Measurements from ENCODE around the gene B3GNT4.
A peak's percentile ranks its signal among the peaks of the same experiment; 100 is the strongest.
"Not testable (repeated sequence)": the region's sequence is repeated elsewhere in the genome, so short reads cannot be mapped to it uniquely, and the experiment has no call there.

The B3GNT4 gene

GRCh38 chr12:122225683-122226365 lies 22.3 kb downstream of the B3GNT4 start, which contains the start of gene DIABLO:
TSS of gene DIABLO (minus strand) at chr12:122226052. CDS start at chr12:122226014, 38 bp downstream.
- peak; percentile 100 for DNase-seq

GRCh38 chr12:122226366-122227125 lies 23.0 kb downstream of the B3GNT4 start:
- peak; percentile 69 for DNase-seq

- peak; percentile 57 for DNase-seq
Observed at GRCh38 chr12:122227341-122227740, 23.8 kb downstream of the B3GNT4 start.

- DNase-seq: no peak
Observed at GRCh38 chr12:122228092-122228491, 24.6 kb downstream of the B3GNT4 start.

GRCh38 chr12:122230798-122231197 lies 27.3 kb downstream of the B3GNT4 start:
- peak; percentile 13 for DNase-seq

GRCh38 chr12:122232691-122233090 lies 29.2 kb downstream of the B3GNT4 start:
- no peak for DNase-seq

- DNase-seq: no peak
Observed at GRCh38 chr12:122235741-122236140, 32.2 kb downstream of the B3GNT4 start.

GRCh38 chr12:122238861-122239260 lies 35.4 kb downstream of the B3GNT4 start:
- DNase-seq: no peak

GRCh38 chr12:122243965-122244364 lies 40.5 kb downstream of the B3GNT4 start:
- DNase-seq: no peak

- DNase-seq: no peak
Observed at GRCh38 chr12:122244565-122245371, 41.3 kb downstream of the B3GNT4 start.

GRCh38 chr12:122245553-122245952 lies 42.0 kb downstream of the B3GNT4 start:
- no peak for DNase-seq

GRCh38 chr12:122250047-122250446 lies 46.5 kb downstream of the B3GNT4 start:
- no peak for DNase-seq

GRCh38 chr12:122250536-122250935 lies 47.0 kb downstream of the B3GNT4 start:
- no peak for DNase-seq

- DNase-seq: not testable (repeated sequence)
Observed at GRCh38 chr12:122258462-122258861, 55.0 kb downstream of the B3GNT4 start.

Measured in DMS53 (cell line).